ENCODE results near the gene HNRNPA3. TPM values are rescaled to one million over a fixed set of nuclear protein-coding genes. Genes with fewer than 3 reads are reported as not detected.
"Not testable (repeated sequence)": the region's sequence is repeated elsewhere in the genome, so short reads cannot be mapped to it uniquely, and the experiment has no call there.

Gene HNRNPA3
- polyA plus RNA-seq, 3 donors = 26.5 to 71.7 (median 43.0) TPM

DNA sequence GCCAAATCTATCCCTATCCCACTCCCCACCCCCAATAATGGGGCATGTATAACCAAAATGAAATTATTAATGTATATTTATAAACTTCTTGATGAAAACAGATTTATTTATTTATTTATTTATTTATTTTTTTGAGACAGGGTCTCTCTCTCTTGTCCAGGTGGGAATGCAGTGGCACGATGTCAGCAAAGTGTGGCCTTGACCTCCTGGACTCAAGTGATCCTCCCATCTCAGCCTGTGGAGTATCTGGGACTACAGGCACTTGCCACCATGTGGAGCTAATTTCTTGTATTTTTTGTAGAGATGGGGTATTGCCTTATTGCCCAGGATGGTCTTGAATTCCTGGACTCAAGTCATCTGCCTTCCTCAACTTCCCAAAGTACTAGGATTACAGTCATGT, 28.0 kb upstream of the HNRNPA3 start:
- Histone ChIP-seq H3K9ac (ENCODE audit: insufficient read depth, low read length, poor library complexity, severe bottlenecking) (no peak overlapping the region), H3K36me3 (replicated peaks in 1 of 2; ENCODE audit: control insufficient read depth in 1 of 2, insufficient read depth in 2 of 2, low read length in 2 of 2) (no peaks in the 10 kb centered on the region), H3K4me1 (ENCODE audit: control insufficient read depth in 1 of 2, insufficient read depth in 2 of 2, low read length in 2 of 2) (no peaks in the 10 kb centered on the region), H3K4me2 (replicated peaks; ENCODE audit: extremely low read depth, low read length, poor library complexity, severe bottlenecking) (no peak overlapping the region), H3K4me3 (replicated peaks in 1 of 3; ENCODE audit: low read depth in 2 of 3, low read length in 3 of 3) (no peak overlapping the region), H2AFZ (ENCODE audit: insufficient read depth, low read depth, low read length, poor library complexity, severe bottlenecking) (no peak overlapping the region), H3K27ac (ENCODE audit: low read depth in 1 of 2, low read length in 2 of 2) (no peak overlapping the region), H3K9me3 (replicated peaks in 1 of 2; ENCODE audit: control insufficient read depth in 1 of 2, insufficient read depth in 1 of 2, low read length in 2 of 2) (no peaks in the 10 kb centered on the region), H4K20me1 (ENCODE audit: insufficient read depth, low read length) (no peaks in the 10 kb centered on the region), H3K79me2 (ENCODE audit: insufficient read depth, low read length) (no peaks in the 10 kb centered on the region), H3K27me3 (ENCODE audit: control insufficient read depth in 2 of 2, insufficient read depth in 2 of 2, low read length in 2 of 2) (no peaks in the 10 kb centered on the region)
- no peak for TF ChIP-seq CTCF (IDR thresholded peaks at IDR 0.05)
- H3K9me3 Mint-ChIP-seq = peaks cover 0 to 3% (median 1%) of the 10 kb centered on the region in 7 donors
- H3K4me1 Mint-ChIP-seq = peaks cover 2% of the 10 kb centered on the region
- H3K27ac Mint-ChIP-seq = no peak overlapping the region
- DNase-seq = no peak
- intact Hi-C loops (cut with micrococcal nuclease) = no loop called here
- H3K36me3 Mint-ChIP-seq = no peaks in the 10 kb centered on the region
- H3K4me3 Mint-ChIP-seq = no peak overlapping the region
- no CpG with 5 or more reads among the region's 1 CpG for WGBS (ENCODE audit: insufficient coverage)
- peaks cover 2 to 7% (median 3%) of the 10 kb centered on the region in 3 donors for H3K27me3 Mint-ChIP-seq (ENCODE audit: low read depth in 3 of 3)

DNA sequence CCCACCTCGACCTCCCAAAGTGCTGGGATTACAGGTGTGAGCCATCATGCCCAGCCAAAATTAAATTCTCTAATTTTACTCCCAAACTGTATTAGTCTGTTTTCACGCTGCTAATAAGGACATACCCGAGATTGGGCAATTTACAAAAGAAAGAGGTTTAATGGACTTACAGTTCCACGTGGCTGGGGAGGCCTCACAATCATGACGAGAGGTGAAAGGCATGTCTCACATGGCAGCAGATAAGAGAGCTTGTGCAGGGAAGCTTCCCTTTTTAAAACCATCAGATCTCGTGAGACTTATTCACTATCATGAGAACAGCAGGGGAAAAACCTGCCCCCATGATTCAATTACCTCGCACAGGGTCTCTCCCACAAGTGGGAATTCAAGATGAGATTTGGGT, 26.6 kb upstream of the HNRNPA3 start:
- 86% methylated on average over 3 of the region's 7 CpGs for WGBS (ENCODE audit: insufficient coverage)
- not testable (repeated sequence) for H3K27ac Mint-ChIP-seq

More for the DNA sequence above, 26.6 kb upstream of the HNRNPA3 start:
- H3K9me3 Mint-ChIP-seq; H3K79me2 ChIP-seq (ENCODE audit: insufficient read depth, low read length); H3K27me3 ChIP-seq (ENCODE audit: control insufficient read depth in 2 of 2, insufficient read depth in 2 of 2, low read length in 2 of 2); intact Hi-C loops (cut with micrococcal nuclease); H3K36me3 ChIP-seq (replicated peaks in 1 of 2; ENCODE audit: control insufficient read depth in 1 of 2, insufficient read depth in 2 of 2, low read length in 2 of 2); H4K20me1 ChIP-seq (ENCODE audit: insufficient read depth, low read length); H2AFZ ChIP-seq (ENCODE audit: insufficient read depth, low read depth, low read length, poor library complexity, severe bottlenecking); H3K27ac ChIP-seq (ENCODE audit: low read depth in 1 of 2, low read length in 2 of 2); H3K4me3 ChIP-seq (replicated peaks in 1 of 3; ENCODE audit: low read depth in 2 of 3, low read length in 3 of 3); H3K4me3 Mint-ChIP-seq; H3K4me1 Mint-ChIP-seq; H3K4me2 ChIP-seq (replicated peaks; ENCODE audit: extremely low read depth, low read length, poor library complexity, severe bottlenecking); H3K36me3 Mint-ChIP-seq; H3K9ac ChIP-seq (ENCODE audit: insufficient read depth, low read length, poor library complexity, severe bottlenecking); DNase-seq; H3K27me3 Mint-ChIP-seq (ENCODE audit: low read depth in 3 of 3); H3K9me3 ChIP-seq (replicated peaks in 1 of 2; ENCODE audit: control insufficient read depth in 1 of 2, insufficient read depth in 1 of 2, low read length in 2 of 2); H3K4me1 ChIP-seq (ENCODE audit: control insufficient read depth in 1 of 2, insufficient read depth in 2 of 2, low read length in 2 of 2): not testable (repeated sequence)
